ENCODE data around the gene MTHFD1L. TPM values are rescaled to one million over a fixed set of nuclear protein-coding genes. Genes with fewer than 3 reads are reported as not detected.

MTHFD1L gene
- total and polyA plus RNA-seq, 2 donors: 4.6 to 13.7 TPM

GRCh38 chr6:151087861-151088598 lies 222.5 kb downstream of the MTHFD1L start:
- no peak for DNase-seq (ENCODE audit: extremely low spot score)
- H3K4me3 ChIP-seq (ENCODE audit: low read depth, low read length): no peak overlapping the region
- H3K4me1 ChIP-seq (ENCODE audit: insufficient read depth): no peaks in the 10 kb centered on the region
- H3K27ac ChIP-seq (ENCODE audit: low read depth): no peak overlapping the region
- no peaks in the 10 kb centered on the region for H3K36me3 ChIP-seq (ENCODE audit: insufficient read depth)
- 67% methylated on average over 16 of the region's 16 CpGs for WGBS

GRCh38 chr6:151088599-151088935 lies 223.1 kb downstream of the MTHFD1L start:
- WGBS: 98% methylated on average over 11 of the region's 11 CpGs
- H3K36me3 ChIP-seq (ENCODE audit: insufficient read depth): no peaks in the 10 kb centered on the region
- H3K27ac ChIP-seq (ENCODE audit: low read depth): no peak overlapping the region
- H3K4me1 ChIP-seq (ENCODE audit: insufficient read depth): no peaks in the 10 kb centered on the region
- no peak for DNase-seq (ENCODE audit: extremely low spot score)
- H3K4me3 ChIP-seq (ENCODE audit: low read depth, low read length): no peak overlapping the region

GRCh38 chr6:151088963-151089362 lies 223.5 kb downstream of the MTHFD1L start:
- H3K4me1 ChIP-seq (ENCODE audit: insufficient read depth): no peaks in the 10 kb centered on the region
- WGBS: 80% methylated on average over 3 of the region's 3 CpGs
- no peaks in the 10 kb centered on the region for H3K36me3 ChIP-seq (ENCODE audit: insufficient read depth)
- H3K4me3 ChIP-seq (ENCODE audit: low read depth, low read length): no peak overlapping the region
- H3K27ac ChIP-seq (ENCODE audit: low read depth): no peak overlapping the region
- no peak for DNase-seq (ENCODE audit: extremely low spot score)

DNA sequence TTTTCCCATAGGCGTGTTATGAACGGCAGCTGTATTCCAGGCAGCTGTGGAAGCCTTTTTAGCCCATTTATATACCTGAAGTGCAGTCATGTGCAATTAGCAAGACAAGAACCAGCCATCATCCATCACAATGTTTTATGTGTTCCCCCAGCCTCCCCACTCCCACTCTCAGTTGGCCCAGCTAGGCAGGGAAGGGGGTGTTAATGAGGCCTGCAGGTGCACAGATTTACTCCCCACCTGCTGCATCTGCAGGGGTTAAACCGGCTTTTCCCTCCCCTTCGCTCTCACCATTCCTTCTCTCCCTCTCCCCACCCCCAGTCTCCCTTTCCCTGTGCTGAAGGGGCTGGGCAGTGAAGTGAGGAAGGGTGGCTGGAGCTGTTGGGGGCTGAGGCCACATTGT lies 224.5 kb downstream of the MTHFD1L start:
- Histone ChIP-seq H3K36me3 (ENCODE audit: insufficient read depth) (no peaks in the 10 kb centered on the region), H3K27ac (ENCODE audit: low read depth) (no peak overlapping the region), H3K4me1 (ENCODE audit: insufficient read depth) (no peaks in the 10 kb centered on the region), H3K4me3 (ENCODE audit: low read depth, low read length) (no peak overlapping the region)
- no peak for DNase-seq (ENCODE audit: extremely low spot score)
- 88% methylated on average over 4 of the region's 4 CpGs for WGBS

- Histone ChIP-seq H3K27ac (ENCODE audit: low read depth) (peak overlapping the region; percentile 60), H3K4me3 (ENCODE audit: low read depth, low read length) (no peak overlapping the region), H3K4me1 (ENCODE audit: insufficient read depth) (no peaks in the 10 kb centered on the region), H3K36me3 (ENCODE audit: insufficient read depth) (no peaks in the 10 kb centered on the region)
- DNase-seq (ENCODE audit: extremely low spot score): no peak
- 78% methylated on average over 4 of the region's 4 CpGs for WGBS
These were observed 226.1 kb downstream of the MTHFD1L start for GRCh38 chr6:151091571-151091970.

GRCh38 chr6:151092591-151092990 lies 227.1 kb downstream of the MTHFD1L start:
- Histone ChIP-seq H3K4me3 (ENCODE audit: low read depth, low read length) (no peak overlapping the region), H3K4me1 (ENCODE audit: insufficient read depth) (no peaks in the 10 kb centered on the region), H3K36me3 (ENCODE audit: insufficient read depth) (no peaks in the 10 kb centered on the region), H3K27ac (ENCODE audit: low read depth) (no peak overlapping the region)
- WGBS: 78% methylated on average over 5 of the region's 5 CpGs
- no peak for DNase-seq (ENCODE audit: extremely low spot score)

DNA sequence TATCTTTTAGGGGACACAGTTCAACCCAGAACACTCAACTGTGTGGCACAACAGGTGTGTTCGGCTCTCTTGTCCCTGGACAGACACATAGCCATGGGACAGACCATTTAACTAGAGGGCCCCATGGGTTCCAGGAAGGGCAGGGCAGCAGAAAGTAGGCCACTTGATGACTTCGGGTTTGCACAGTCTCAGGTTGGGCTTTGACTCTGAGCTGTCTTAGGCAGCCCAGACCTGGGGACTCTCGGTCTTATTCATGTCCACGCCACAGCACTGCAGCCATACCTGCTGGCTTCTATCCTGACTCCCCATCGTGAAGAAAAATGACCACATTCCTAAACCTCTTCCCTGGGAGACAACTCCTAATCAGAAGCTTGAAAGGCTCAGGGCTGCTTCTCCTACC lies 228.2 kb downstream of the MTHFD1L start:
- Histone ChIP-seq H3K4me3 (ENCODE audit: low read depth, low read length) (no peak overlapping the region), H3K4me1 (ENCODE audit: insufficient read depth) (no peaks in the 10 kb centered on the region), H3K36me3 (ENCODE audit: insufficient read depth) (no peaks in the 10 kb centered on the region), H3K27ac (ENCODE audit: low read depth) (no peak overlapping the region)
- 78% methylated on average over 5 of the region's 5 CpGs for WGBS
- no peak for DNase-seq (ENCODE audit: extremely low spot score)

DNA sequence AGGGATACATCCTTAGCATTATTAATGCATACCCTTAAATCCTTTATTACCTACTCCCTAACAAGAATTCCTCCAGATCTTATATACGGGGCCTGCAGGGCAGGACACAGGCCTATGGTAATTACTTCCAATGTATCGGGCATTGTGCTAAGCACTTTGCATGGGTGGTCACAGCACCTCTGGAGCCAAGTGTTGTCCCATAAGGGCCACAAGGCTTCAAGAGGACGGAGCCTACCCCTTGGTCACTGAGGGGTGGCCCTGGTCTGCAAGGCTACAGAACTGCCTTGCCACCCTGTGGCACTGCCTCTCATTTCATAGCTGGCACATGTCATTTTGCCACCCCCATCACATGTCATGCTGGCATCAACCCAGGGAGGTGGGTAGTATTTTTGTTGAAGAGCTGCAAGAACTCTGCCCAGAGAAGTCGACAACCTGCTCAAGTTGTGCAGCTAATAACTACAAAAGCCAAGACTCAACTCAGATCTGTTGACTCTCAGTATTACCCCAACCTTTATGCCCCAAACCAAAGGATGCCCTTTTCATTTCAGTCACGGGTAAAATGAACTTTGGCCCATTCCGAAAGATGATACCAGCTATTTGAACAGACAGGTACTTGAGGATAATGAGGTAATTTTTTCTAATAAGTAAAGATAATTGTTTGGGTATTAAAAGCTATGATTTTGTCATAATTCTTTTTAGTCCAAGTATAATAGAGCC lies 230.2 kb downstream of the MTHFD1L start:
- Histone ChIP-seq H3K27ac (ENCODE audit: low read depth) (no peak overlapping the region), H3K4me3 (ENCODE audit: low read depth, low read length) (no peak overlapping the region), H3K4me1 (ENCODE audit: insufficient read depth) (no peaks in the 10 kb centered on the region), H3K36me3 (ENCODE audit: insufficient read depth) (no peaks in the 10 kb centered on the region)
- DNase-seq (ENCODE audit: extremely low spot score): no peak
- WGBS: 96% methylated on average over 6 of the region's 6 CpGs

- Histone ChIP-seq H3K4me1 (ENCODE audit: insufficient read depth) (no peaks in the 10 kb centered on the region), H3K4me3 (ENCODE audit: low read depth, low read length) (no peak overlapping the region), H3K27ac (ENCODE audit: low read depth) (no peak overlapping the region), H3K36me3 (ENCODE audit: insufficient read depth) (no peaks in the 10 kb centered on the region)
- no peak for DNase-seq (ENCODE audit: extremely low spot score)
- 72% methylated on average over 4 of the region's 4 CpGs for WGBS
These were observed 230.7 kb downstream of the MTHFD1L start for GRCh38 chr6:151096255-151096612.

- no peaks in the 10 kb centered on the region for H3K36me3 ChIP-seq (ENCODE audit: insufficient read depth)
- H3K4me3 ChIP-seq (ENCODE audit: low read depth, low read length): no peak overlapping the region
- DNase-seq (ENCODE audit: extremely low spot score): no peak
- H3K27ac ChIP-seq (ENCODE audit: low read depth): no peak overlapping the region
- no peaks in the 10 kb centered on the region for H3K4me1 ChIP-seq (ENCODE audit: insufficient read depth)
- WGBS: 94% methylated on average over 8 of the region's 8 CpGs
These were observed 231.4 kb downstream of the MTHFD1L start for GRCh38 chr6:151096691-151097606.

DNA sequence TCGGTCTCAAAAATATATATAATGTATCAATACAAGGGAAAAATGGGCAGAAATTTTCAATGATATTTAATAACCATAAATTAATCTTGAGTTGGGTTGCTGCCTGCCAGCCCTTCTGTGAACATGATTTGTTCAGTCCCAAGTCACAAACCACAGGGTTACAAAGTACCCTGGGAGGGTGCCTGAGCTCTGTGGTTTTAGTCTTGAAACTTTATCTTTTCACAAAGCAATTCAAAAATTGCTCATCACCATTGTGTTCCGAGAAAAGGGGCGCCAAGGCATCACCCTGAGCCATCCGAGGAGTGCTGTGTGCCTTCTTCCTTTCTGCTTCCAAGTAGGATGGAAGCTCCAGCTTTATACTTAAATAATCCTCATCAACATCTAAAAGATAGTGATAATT lies 232.7 kb downstream of the MTHFD1L start:
- no peak for DNase-seq (ENCODE audit: extremely low spot score)
- Histone ChIP-seq H3K27ac (ENCODE audit: low read depth) (no peak overlapping the region), H3K4me3 (ENCODE audit: low read depth, low read length) (no peak overlapping the region), H3K36me3 (ENCODE audit: insufficient read depth) (no peaks in the 10 kb centered on the region), H3K4me1 (ENCODE audit: insufficient read depth) (no peaks in the 10 kb centered on the region)
- 94% methylated on average over 4 of the region's 4 CpGs for WGBS

DNA sequence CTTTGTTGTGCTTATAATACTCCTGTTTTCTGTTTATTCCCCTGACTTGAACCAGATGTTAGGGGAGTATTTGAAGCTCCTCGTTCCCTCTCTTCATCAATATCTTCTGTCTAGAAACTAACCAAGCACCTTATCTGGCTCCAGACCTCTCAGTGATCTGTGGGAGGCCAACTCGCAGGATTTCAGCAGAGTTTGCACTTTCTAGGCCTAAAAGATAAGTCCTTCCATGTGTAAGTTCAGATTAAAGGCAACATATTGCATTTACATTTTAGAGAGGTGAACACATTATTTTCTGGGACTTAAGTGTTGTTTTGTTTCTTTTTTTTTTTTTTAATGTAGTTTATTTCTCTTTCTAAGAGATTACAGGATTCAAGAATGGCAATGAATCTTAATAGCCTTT lies 234.8 kb downstream of the MTHFD1L start:
- Histone ChIP-seq H3K4me1 (ENCODE audit: insufficient read depth) (no peaks in the 10 kb centered on the region), H3K27ac (ENCODE audit: low read depth) (no peak overlapping the region), H3K36me3 (ENCODE audit: insufficient read depth) (no peaks in the 10 kb centered on the region), H3K4me3 (ENCODE audit: low read depth, low read length) (no peak overlapping the region)
- WGBS: 83% methylated on average over 2 of the region's 2 CpGs
- no peak for DNase-seq (ENCODE audit: extremely low spot score)

- H3K4me3 ChIP-seq (ENCODE audit: low read depth, low read length): no peak overlapping the region
- H3K4me1 ChIP-seq (ENCODE audit: insufficient read depth): no peaks in the 10 kb centered on the region
- no peaks in the 10 kb centered on the region for H3K36me3 ChIP-seq (ENCODE audit: insufficient read depth)
- no peak overlapping the region for H3K27ac ChIP-seq (ENCODE audit: low read depth)
- no peak for DNase-seq (ENCODE audit: extremely low spot score)
- WGBS: 34% methylated on average over 6 of the region's 6 CpGs
These were observed 235.8 kb downstream of the MTHFD1L start for GRCh38 chr6:151101161-151101815.

Data from urinary bladder (tissue), 4 donors.